ENCODE data around the gene RXFP2. TPM values are rescaled to one million over a fixed set of nuclear protein-coding genes. Genes with fewer than 3 reads are reported as not detected.

The RXFP2 gene
- polyA plus RNA-seq, 1 experiment, result not detected

DNA sequence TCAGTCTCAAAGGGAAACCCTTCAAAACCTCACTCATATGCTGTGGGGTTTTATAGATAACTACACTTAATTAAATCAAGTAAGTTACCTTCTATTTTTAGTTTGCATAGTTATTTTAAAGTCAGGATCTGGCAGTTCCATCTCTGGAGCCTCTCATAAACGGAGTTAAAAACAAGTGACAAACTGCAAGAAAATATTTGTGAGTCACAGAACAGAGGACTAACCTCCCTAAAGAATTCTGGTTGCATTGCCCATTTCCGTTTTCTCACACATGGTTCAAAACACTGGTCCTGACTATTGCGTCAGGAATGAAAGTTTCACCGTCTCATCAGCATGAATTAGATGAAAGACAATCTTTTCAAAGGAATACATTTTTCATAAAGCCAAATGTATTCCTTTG, 10.6 kb downstream of the RXFP2 start:
- CTCF ChIA-PET, result interaction anchor here (1.2 kb wide), 2 partner anchors 7 to 514 kb away, joined by 3 read pairs; no protein-coding TSS in a partner anchor

GRCh38 chr13:31755211-31755610, 15.9 kb downstream of the RXFP2 start:
- CTCF ChIA-PET, result interaction anchor here (1.2 to 1.6 kb wide), 4 partner anchors 9 to 519 kb away, joined by 3 to 9 read pairs (median 6); no protein-coding TSS in a partner anchor
- DNase-seq (ENCODE audit: low read depth, low spot score), result no peak
- Histone ChIP-seq H3K27ac (ENCODE audit: low read depth, low read length) (no peak overlapping the region), H3K4me3 (ENCODE audit: low read depth, low read length) (no peak overlapping the region), H3K9me3 (ENCODE audit: control insufficient read depth, insufficient read depth, low read length) (no peaks in the 10 kb centered on the region), H3K27me3 (ENCODE audit: control insufficient read depth, insufficient read depth, low read length) (no peaks in the 10 kb centered on the region)
- POLR2A ChIA-PET, result no interaction called here
- no peak for TF ChIP-seq CTCF (IDR thresholded peaks at IDR 0.05; ENCODE audit: low read depth, low read length)

More for the DNA sequence above, 10.6 kb downstream of the RXFP2 start:
- Histone ChIP-seq H3K27me3 (ENCODE audit: control insufficient read depth, insufficient read depth, low read length) (no peaks in the 10 kb centered on the region), H3K27ac (ENCODE audit: low read depth, low read length) (no peak overlapping the region), H3K4me3 (ENCODE audit: low read depth, low read length) (no peak overlapping the region), H3K9me3 (ENCODE audit: control insufficient read depth, insufficient read depth, low read length) (no peaks in the 10 kb centered on the region)
- DNase-seq (ENCODE audit: low read depth, low spot score), result peak; percentile 72
- POLR2A ChIA-PET, result interaction anchor here (0.6 kb wide), 1 partner anchor 1893 kb away, joined by 10 read pairs; no protein-coding TSS in a partner anchor
- TF ChIP-seq CTCF (IDR thresholded peaks at IDR 0.05; ENCODE audit: low read depth, low read length), result no peak

GRCh38 chr13:31755803-31756212, 16.5 kb downstream of the RXFP2 start:
- ChIA-PET POLR2A (interaction anchor here (1.5 kb wide), 1 partner anchor 11 kb away, joined by 3 read pairs; no protein-coding TSS in a partner anchor), CTCF (interaction anchor here (1.2 to 1.8 kb wide), 4 partner anchors 14 to 520 kb away, joined by 3 to 9 read pairs (median 5); no protein-coding TSS in a partner anchor)
- no peak for DNase-seq (ENCODE audit: low read depth, low spot score)
- TF ChIP-seq CTCF (IDR thresholded peaks at IDR 0.05; ENCODE audit: low read depth, low read length), result no peak
- Histone ChIP-seq H3K4me3 (ENCODE audit: low read depth, low read length) (no peak overlapping the region), H3K27ac (ENCODE audit: low read depth, low read length) (peak overlapping the region; percentile 69), H3K27me3 (ENCODE audit: control insufficient read depth, insufficient read depth, low read length) (no peaks in the 10 kb centered on the region), H3K9me3 (ENCODE audit: control insufficient read depth, insufficient read depth, low read length) (no peaks in the 10 kb centered on the region)

DNA sequence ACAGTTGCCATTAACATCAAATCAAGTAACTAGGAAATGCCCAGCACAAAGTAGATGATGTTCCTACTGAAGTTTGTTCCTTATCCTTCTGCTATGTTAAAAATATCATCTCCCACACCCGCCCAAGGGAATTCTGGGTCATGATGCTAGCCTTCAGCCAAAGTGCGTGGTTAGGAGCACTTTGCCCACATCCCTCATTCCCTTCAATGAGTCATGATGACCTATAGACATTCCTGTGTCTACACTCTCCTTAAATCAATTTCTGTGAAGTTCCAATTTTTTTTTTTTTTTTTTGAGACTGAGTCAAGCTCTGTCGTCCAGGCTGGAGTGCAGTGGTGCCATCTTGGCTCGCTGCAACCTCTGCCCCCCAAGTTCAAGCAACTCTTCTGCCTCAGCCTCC, 17.0 kb downstream of the RXFP2 start:
- CTCF ChIA-PET, result interaction anchor here (0.6 to 1.8 kb wide), 3 partner anchors 15 to 154 kb away, joined by 3 to 6 read pairs (median 4); no protein-coding TSS in a partner anchor
- POLR2A ChIA-PET, result interaction anchor here (1.5 kb wide), 1 partner anchor 11 kb away, joined by 3 read pairs; no protein-coding TSS in a partner anchor
- Histone ChIP-seq H3K27ac (ENCODE audit: low read depth, low read length) (peak overlapping the region; percentile 69), H3K9me3 (ENCODE audit: control insufficient read depth, insufficient read depth, low read length) (no peaks in the 10 kb centered on the region), H3K4me3 (ENCODE audit: low read depth, low read length) (no peak overlapping the region), H3K27me3 (ENCODE audit: control insufficient read depth, insufficient read depth, low read length) (no peaks in the 10 kb centered on the region)
- TF ChIP-seq CTCF (IDR thresholded peaks at IDR 0.05; ENCODE audit: low read depth, low read length), result no peak
- DNase-seq (ENCODE audit: low read depth, low spot score), result peak; percentile 59

GRCh38 chr13:31761951-31762350, 22.6 kb downstream of the RXFP2 start:
- Histone ChIP-seq H3K27me3 (ENCODE audit: control insufficient read depth, insufficient read depth, low read length) (no peaks in the 10 kb centered on the region), H3K4me3 (ENCODE audit: low read depth, low read length) (no peak overlapping the region), H3K27ac (ENCODE audit: low read depth, low read length) (no peak overlapping the region), H3K9me3 (ENCODE audit: control insufficient read depth, insufficient read depth, low read length) (no peaks in the 10 kb centered on the region)
- ChIA-PET POLR2A (interaction anchor here (0.6 kb wide), 1 partner anchor 605 kb away, joined by 6 read pairs; no protein-coding TSS in a partner anchor), CTCF (no interaction called here)
- TF ChIP-seq CTCF (IDR thresholded peaks at IDR 0.05; ENCODE audit: low read depth, low read length), result no peak
- no peak for DNase-seq (ENCODE audit: low read depth, low spot score)

Data from AG04450 (cell line).